ENCODE data around the gene ZNF330. TPM values are rescaled to one million over a fixed set of nuclear protein-coding genes. Genes with fewer than 3 reads are reported as not detected.

Gene ZNF330
- 10 to 100 TPM; 31.2 to 44.9 (median 42.4) TPM for total RNA-seq

DNA sequence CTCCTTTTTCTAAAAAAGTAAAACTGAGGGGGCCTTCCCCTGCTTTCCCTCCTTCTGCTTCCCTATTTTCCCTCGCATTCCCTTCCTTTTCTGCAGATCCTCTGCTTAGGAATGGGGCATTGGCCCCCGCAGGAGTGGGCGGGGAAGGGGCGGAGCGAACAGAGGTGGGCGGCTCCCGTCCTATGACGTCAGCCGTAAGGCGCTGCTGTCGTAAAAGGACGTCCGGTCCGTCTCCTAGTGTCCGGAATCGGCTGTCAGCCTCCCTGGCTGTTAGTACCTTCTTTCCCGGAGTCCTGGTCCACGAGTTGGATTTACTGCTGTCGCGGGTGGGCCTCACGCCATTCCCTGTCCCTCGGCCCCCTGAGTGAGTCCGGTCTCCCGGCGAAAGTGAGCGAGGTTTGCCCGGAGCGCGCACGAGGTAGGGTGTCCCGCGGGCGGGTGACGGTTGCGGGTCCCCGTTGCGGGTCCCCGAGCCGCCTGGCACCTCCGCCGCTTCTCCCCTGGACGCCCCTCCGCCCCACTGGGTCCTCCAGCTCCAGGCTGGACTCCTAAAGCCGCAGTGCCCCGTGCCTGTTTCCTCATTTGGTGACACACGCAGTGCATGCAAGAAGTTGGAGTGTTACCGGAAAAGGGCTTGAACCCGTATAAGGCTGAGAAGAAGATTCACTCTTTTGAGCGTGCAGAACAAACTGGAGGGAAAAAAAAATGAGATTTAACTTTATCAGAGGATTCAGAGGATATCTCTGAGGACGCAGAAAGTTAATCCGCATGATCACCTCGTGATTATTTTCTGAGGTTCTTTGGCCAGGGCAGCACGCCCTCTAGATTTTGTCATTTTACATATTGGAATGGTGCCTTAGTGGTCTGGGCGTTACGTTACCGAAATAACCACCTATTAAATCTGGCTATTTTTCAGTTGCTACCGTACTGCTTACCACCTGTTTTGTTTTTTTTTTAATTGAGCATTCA is at the start of gene ZNF330:
ZNF330 (plus strand) TSS at position 205 of the 969 bp plus-strand sequence. CDS start 1,477 bp downstream, outside the sequence.
- TF ChIP-seq POLR2AphosphoS5 (IDR thresholded peaks at IDR 0.05) (peak; percentile 97), POLR2A (IDR thresholded peaks at IDR 0.05) (peak; percentile 70 to 82), EP300 (IDR thresholded peaks at IDR 0.05) (no peak)
- TF ChIP-seq, protein P1, sequence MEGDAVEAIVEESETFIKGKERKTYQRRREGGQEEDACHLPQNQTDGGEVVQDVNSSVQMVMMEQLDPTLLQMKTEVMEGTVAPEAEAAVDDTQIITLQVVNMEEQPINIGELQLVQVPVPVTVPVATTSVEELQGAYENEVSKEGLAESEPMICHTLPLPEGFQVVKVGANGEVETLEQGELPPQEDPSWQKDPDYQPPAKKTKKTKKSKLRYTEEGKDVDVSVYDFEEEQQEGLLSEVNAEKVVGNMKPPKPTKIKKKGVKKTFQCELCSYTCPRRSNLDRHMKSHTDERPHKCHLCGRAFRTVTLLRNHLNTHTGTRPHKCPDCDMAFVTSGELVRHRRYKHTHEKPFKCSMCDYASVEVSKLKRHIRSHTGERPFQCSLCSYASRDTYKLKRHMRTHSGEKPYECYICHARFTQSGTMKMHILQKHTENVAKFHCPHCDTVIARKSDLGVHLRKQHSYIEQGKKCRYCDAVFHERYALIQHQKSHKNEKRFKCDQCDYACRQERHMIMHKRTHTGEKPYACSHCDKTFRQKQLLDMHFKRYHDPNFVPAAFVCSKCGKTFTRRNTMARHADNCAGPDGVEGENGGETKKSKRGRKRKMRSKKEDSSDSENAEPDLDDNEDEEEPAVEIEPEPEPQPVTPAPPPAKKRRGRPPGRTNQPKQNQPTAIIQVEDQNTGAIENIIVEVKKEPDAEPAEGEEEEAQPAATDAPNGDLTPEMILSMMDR (IDR thresholded peaks at IDR 0.05) = peak in 2 of 4 experiments; percentile 20 to 33
- H3K27me3 ChIP-seq = no peaks in the 10 kb centered on the region
- H3K27ac ChIP-seq = peak within 1 kb of the TSS; percentile 90 to 97 (median 94)
- WGBS, 2 donors (ENCODE audit: low coverage in 1 of 2) = 0 to 2% methylated on average over 22 to 25 of the region's 57 CpGs
- H3K36me3 ChIP-seq = peaks cover 5 to 22% of the 10 kb centered on the region in 2 donors
- H3K9me3 ChIP-seq = no peaks in the 10 kb centered on the region
- H3K4me3 ChIP-seq = peak within 1 kb of the TSS; percentile 73 to 89
- peaks cover 0 to 38% (median 3%) of the 10 kb centered on the region in 3 donors for H3K4me1 ChIP-seq
- peak; percentile 93 for ATAC-seq

DNA sequence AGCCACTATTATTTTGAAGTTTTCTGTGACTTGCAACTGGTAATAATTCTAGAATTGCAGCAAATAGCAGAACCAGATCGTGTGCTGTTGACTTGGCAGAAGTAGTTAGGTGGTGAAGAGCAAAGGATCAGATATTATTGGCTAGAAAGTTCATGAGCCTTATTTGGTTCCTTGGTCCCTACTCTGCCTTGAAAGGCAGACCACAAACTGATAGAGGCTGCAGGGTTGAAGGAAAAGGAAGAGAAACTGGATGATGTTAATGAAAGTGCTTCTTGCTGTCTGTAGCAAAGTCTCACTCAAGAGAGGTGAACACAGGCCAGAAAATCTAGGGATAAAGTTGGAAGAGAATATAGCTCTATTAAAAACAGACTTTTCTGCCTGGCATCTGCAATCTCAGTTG is 46.2 kb upstream of the ZNF330 start:
- H3K36me3 ChIP-seq = no peaks in the 10 kb centered on the region
- WGBS, 2 donors (ENCODE audit: low coverage in 1 of 2) = 50 to 88% methylated on average over 1 of the region's 1 CpG
- H3K9me3 ChIP-seq = peaks cover 0 to under 1% (median 0%) of the 10 kb centered on the region in 3 donors
- no peak for ATAC-seq
- no peak overlapping the region for H3K4me3 ChIP-seq
- H3K4me1 ChIP-seq = no peaks in the 10 kb centered on the region
- TF ChIP-seq POLR2AphosphoS5 (IDR thresholded peaks at IDR 0.05) (no peak), POLR2A (IDR thresholded peaks at IDR 0.05) (no peak), EP300 (IDR thresholded peaks at IDR 0.05) (no peak)
- TF ChIP-seq, protein P1 (IDR thresholded peaks at IDR 0.05) = no peak
- no peaks in the 10 kb centered on the region for H3K27me3 ChIP-seq
- no peak overlapping the region for H3K27ac ChIP-seq

DNA sequence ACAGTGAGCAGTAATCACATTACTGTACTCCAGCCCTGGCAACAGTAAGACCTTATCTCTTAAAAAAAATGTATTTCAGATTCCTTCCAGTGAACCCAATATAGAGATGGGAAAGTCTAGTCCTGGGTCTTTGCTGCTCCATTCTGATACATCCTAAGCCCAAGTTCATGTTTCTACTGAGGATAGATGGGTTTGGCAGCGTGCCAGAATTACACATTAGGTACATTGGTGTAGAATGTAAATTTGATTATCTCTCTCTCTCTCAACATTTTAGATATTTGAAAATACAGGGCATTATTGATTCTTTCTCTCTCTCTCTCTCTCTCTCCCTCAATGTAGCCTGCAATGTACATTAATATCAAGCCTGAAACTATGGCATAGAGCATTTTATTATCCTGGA is 43.5 kb upstream of the ZNF330 start:
- ATAC-seq = no peak
- WGBS, 2 donors (ENCODE audit: low coverage in 1 of 2) = 23 to 33% methylated on average over 1 of the region's 1 CpG
- no peak overlapping the region for H3K4me3 ChIP-seq
- no peaks in the 10 kb centered on the region for H3K9me3 ChIP-seq
- H3K36me3 ChIP-seq = no peaks in the 10 kb centered on the region
- no peaks in the 10 kb centered on the region for H3K4me1 ChIP-seq
- TF ChIP-seq POLR2AphosphoS5 (IDR thresholded peaks at IDR 0.05) (no peak), EP300 (IDR thresholded peaks at IDR 0.05) (no peak), POLR2A (IDR thresholded peaks at IDR 0.05) (no peak)
- TF ChIP-seq, protein P1 (IDR thresholded peaks at IDR 0.05) = no peak
- H3K27ac ChIP-seq = no peak overlapping the region
- H3K27me3 ChIP-seq = no peaks in the 10 kb centered on the region

DNA sequence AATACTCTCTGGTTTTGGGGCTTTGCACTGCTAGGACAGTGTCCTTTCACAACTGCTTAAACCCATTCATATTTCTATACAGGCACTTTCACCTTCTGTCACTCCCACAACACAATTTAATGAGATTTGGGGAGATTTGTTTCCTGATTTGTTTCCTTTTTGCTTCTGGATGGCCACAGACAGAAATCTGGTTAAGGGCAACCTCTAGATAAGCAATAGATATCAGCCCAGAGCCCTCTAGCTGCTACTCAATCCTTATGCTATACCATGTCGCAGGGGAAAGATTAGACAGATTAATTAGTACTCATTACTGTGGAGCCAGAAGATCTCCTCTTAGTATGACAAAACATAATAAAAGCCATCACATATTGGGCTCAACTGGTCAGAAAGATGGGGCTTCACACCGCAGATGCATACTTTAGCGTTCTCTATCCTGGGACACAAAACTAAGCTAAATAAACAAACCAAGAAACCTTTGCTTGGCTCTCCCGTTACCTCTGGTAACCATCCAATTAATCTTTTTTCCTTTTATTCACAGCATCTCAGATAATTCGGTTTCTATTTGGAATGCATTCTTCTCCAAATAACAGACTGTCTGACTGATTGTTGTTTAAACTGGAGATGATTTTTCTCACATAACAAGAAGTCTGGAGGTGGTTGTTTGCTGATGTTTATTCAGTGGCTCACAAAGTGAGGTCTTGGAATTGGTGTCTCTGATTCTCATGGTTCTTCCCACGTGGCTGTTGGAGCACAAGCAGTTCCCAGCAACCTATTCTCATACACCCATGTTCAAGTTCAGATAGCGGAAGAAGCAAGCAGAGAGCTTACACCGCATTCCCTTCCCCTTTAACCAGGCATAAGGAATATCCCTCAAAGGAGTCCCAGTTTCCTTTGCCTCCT is 41.0 kb upstream of the ZNF330 start:
- ATAC-seq = no peak

More for the DNA sequence above, 41.0 kb upstream of the ZNF330 start:
- Histone ChIP-seq H3K27ac (no peak overlapping the region), H3K4me1 (no peaks in the 10 kb centered on the region), H3K36me3 (no peaks in the 10 kb centered on the region), H3K4me3 (no peak overlapping the region), H3K27me3 (no peaks in the 10 kb centered on the region), H3K9me3 (no peaks in the 10 kb centered on the region)
- no peak for TF ChIP-seq POLR2AphosphoS5 (IDR thresholded peaks at IDR 0.05)
- TF ChIP-seq EP300 (IDR thresholded peaks at IDR 0.05) = no peak
- TF ChIP-seq, protein P1 (IDR thresholded peaks at IDR 0.05) = no peak
- TF ChIP-seq POLR2A (IDR thresholded peaks at IDR 0.05) = no peak
- WGBS, 2 donors (ENCODE audit: low coverage in 1 of 2) = 25 to 35% methylated on average over 6 to 8 of the region's 8 CpGs
